Inflammatory macrophage treated with lipopolysaccharide for 4 hours (primary cell): ENCODE measurements around the gene PATZ1.
"Not testable (repeated sequence)": the region's sequence is repeated elsewhere in the genome, so short reads cannot be mapped to it uniquely, and the experiment has no call there.

Experiments
- DNase-seq: peaks from one replicate; pipeline ENCODE4 v3.0.0-alpha.2; 2020

Gene PATZ1

DNA sequence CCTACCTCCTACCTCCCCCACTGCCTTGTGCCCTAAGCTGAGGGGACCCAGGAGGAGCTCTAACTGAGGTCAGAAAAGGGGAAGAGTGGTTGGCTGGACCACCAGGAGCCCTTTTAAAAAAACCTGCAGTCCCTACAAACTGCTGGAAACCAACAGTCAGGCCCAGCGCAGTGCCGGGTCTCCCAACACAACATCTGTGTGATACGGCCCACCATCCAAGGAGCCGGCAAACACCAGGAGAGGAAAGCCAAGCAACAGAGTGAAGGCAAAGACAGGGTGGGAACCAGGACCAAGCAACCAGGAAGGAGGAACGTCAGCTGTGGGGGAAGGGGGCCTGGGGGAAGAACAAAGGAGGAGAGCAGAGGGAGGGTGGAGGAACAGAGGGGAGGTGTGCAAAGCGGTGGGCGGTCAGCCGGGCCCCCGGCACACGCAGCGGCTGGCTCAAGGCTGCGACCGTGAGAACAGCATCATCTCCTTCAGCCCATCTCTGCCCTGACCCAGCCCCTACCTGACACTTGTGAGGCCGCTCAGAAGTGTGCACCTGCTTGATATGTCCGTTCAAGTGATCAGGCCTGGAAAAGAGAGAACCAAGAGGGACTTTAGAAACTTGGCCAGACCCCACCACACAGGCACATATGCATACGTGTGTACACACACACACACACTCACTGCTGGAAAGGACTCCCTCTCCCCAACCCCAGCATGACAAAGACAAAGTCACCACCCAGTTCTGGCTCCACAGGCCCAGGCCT lies 3.6 kb downstream of the PATZ1 start:
- DNase-seq = no peak

DNA sequence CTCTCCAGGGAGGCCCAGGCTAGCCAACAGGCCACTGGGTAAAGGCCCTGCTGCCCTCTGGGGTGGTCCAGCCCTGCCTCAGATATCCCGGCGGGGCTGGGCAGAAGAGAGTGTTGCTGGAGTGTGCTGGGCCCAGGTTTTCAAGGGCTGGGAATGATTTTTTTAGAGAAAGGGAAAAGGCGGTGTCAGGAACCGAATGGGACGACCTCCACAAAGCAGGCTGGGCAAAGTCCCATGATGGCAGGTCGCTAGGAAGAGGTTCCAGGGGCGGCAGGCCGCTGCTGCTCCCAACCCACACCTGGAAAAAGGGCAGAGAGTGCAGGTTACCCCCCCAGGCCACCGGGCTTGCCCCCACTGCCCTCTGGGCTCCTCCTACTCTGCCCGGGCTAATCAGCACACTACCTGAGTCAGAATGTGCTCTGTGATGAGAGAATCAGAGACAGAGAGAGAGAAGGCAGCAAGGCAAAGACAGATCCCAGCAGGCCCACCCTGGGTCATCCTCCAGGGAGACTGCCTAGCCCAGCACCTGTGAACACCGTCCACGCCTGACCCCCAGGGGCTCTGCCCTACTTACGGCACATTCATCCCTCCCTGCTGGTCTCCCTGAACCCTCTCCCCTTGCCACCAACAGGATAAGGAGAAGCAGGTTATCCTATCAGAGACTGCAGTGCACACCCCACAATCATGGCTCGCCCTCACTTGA lies 4.6 kb downstream of the PATZ1 start:
- DNase-seq = no peak

DNA sequence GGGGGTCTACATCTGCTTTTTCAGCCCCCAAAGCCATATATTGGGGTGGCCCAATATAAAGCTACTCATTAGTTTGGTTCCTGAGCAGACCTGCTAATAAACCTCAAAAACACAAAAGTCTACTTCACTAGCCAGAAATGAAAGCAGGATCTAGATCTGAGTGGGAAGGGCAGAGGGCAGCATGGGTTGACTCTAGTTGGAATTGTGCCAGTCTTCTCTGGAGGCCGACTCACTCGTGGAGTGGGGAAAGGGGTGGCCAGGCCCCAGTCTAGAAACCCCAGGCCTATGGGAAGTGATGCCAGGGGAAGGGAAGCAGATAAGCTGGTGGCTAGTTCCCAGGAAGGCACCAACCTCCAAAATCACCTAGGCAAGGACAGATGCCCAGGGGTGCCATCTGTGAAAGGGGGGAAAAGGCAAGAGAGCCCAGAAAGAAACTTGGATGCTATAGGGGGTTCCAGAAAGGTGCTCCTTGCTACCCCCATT lies 5.3 kb downstream of the PATZ1 start:
- peak; percentile 26 for DNase-seq

DNA sequence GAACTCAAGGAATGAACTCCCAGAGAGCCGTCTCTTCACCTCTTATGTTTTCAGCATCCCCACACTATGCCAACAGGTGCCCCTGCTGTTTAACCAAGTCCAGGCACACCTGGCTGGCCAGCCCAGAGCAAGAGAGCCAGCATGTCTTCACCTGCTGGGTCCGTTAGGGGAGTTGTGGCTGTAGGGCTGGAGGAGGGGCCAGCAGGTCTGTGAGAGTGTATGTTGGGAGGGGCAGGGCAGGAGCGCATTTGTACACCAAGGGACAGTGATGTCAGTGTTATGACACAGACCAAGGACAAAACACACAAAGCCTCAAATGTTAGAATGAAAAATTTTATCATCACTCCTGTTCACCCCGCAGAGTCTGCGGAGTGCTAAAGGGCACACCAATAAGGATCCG lies 5.8 kb downstream of the PATZ1 start:
- no peak for DNase-seq

DNA sequence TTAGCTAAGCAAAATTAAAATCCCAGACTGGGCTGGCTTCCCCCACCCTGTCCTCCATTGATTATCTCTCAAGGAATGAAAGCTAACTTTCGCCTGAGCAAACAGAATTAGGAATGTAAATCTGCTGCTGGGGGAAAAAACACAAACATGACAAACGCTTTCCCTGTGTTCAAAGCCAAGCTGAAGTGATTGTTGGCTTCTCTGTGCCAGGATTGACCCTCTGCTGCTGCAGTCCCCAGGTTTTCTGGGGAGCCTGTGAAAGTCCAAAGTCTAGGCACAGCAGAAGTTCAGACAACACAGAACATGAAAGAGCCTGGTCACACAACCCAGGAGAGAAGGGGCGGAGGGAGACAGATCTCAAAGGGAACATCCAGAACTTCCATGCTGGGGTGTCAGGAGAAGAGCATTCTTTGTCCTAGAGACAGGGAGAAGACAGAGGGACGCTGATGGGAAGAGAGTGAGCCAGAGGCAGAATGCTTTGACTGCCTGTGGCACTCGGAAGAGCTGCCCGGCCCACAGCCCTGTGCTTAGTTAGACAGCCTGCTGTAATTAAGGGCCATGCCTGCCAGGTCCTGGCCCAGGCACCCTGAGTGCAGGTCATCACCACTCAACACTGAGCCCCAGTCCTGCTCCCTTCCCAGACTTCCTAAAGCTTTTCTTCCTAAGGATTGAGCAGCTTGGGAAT lies 6.9 kb downstream of the PATZ1 start:
- no peak for DNase-seq

DNA sequence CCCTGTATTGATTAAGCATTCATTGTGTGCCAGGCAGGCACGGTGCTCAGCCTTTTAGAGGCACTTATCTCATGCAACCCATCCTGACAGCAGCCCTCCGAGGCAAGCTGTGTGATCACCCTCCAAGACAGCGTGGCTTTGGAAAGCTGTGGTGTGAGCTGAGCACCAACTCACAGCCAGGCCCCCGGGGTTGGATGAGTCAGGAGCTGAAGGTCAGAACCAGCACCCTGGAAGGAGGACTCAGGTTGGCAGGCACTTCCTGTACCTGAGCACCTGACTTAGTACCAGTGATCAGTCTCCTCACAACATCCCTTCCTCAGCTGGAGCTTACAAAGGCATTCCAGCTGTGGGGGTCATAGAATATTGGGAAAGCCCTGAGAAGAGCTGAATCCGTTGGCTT lies 9.0 kb downstream of the PATZ1 start:
- DNase-seq = no peak

DNA sequence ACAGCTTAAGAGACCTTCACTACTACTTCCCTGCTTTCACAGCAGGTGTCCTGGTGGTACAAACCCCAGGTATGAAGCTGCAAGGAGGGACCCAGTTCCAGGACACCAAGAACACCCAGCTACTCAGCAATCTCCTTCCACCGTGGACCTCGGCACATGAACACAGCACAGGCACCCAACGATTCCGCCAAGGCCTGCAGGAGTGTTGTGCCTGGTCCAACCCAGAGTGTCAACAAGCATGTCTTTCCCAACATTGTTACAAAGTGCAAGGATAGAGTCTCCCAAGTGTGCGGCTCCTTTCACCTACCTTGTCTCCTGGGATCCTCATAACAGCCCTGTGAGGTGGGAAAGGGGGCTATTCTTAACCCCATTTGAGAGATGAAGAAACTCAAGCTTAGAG lies 11.8 kb downstream of the PATZ1 start:
- no peak for DNase-seq

DNA sequence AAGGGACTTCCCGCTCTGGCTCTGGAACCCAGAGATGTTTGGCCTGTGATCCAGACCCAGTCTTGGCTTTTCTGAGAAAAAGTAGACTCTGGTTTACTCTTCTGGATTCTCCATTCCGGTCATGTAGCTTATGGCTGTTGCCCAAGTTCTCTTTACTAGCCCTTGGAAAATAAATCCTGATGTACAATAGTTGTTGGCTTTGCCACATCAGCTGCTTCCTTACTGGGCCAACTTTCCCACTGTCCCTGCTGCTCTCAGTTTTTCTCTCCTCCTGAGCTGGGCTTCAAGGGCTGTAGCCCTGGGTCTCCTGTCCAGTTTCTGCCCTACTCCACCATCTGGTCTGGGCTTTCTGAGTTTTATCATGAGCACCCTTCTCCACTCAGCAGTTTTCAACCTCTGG lies 12.5 kb downstream of the PATZ1 start:
- no peak for DNase-seq

DNA sequence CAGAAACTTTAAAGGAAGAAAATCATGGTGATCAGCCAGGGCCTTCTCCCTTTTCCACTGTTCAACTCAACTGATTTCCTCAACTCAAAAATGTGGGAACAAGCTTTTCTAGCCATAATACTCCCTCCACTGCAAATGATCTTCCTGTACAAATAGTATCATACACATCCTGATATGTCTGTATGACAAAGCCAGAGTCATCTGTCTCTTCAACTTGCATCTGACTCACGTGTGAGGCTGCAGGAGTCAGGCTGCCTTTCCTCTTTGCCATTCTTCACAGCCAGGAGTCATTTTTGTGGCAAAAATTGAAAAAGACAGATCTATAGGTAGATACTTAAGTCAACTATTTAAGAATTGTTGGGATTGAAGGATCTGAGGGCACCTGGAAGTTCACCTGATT lies 13.3 kb downstream of the PATZ1 start:
- DNase-seq = no peak

DNA sequence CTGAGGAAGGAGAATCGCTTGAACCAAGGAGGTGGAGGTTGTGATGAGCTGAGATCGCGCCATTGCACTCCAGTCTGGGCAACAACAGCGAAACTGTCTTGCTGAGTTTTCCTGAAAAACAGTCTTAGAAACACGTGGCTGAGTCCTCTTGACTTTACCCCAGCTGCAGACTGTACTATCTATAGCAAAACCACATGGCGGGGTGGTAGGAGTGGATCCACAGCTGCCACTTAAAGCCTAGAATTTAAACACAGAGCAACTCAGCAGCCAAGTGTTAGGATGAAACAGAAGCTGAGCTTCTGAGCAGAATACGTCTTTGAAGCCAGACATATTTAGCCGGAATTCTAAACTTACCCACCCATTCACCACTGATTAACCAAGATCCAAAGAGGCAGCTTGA lies 14.1 kb downstream of the PATZ1 start:
- no peak for DNase-seq

DNA sequence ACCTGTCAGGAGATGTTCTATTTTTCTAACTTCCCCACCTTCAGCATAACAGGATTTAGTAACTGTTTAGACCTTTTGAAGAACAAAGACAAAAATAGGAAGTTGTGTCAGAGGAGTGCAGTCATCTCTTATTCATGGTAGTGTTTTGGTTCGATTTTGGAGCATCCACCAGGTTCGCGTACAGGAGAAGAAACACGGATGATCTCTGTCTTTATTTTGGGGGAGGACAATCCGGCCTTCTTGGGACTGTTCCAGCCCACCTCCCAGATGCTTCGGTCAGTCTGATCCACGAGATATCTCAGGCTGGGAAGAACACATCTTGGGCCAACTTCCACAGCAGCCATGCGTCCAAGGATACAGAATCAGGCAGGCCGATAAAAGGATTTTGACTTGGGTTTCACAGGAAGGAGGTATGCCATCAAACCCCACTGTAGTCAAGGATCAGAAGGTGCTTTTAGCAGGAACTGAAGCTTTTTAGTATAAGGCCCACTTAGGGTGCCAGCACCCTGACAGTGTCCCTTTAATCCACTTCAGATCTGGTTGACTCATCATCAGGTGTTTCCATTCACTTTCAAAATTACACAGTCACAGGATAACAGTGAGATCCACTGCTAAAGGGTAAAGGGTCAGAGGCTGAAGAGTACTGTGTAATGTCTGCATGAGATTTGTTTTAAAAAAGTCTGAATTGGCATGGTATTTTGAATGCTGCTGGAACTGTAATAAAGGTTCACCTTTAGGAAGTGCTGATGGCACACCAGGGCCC lies 16.5 kb downstream of the PATZ1 start:
- no peak for DNase-seq

DNA sequence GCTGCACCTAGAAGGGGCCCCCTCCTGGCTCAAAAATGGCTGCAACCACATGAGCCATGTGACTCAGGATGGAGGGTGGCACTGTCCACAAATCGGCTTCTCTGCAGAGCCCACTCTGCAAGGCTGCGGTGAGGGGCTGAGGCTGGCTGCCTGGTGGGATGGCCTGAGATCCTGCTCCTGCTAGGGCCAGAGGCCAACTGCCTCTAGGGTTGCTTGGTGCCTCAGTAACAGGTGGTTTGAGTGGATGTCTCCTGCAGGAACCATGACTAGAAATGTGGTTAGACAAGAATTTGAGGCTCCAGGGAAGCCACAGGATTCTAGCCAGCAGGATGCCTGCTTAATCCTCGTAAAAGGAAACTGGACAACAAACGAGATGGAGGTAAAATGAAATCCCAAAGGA lies 17.1 kb downstream of the PATZ1 start:
- no peak for DNase-seq

DNA sequence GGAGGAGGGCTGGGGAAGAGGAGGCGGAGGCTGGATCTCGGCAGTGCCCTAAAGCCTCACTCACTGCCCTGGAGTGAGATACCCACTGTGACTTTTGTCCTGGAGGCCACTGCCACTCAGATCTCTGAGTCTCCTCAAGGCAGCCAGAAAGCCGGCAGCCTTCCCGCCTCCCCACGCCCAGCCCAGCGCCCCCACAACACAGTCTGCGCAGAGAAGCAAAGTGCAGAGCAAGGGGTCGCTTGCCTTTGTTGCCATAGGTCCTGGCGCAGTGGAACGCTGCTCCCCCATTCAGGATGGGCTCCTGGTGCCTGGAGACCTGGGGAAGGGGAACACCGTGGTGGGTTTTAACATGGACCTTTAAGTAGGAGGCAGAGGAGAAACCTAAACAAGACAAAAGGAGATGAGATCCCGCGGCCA lies 17.6 kb downstream of the PATZ1 start:
- no peak for DNase-seq

DNA sequence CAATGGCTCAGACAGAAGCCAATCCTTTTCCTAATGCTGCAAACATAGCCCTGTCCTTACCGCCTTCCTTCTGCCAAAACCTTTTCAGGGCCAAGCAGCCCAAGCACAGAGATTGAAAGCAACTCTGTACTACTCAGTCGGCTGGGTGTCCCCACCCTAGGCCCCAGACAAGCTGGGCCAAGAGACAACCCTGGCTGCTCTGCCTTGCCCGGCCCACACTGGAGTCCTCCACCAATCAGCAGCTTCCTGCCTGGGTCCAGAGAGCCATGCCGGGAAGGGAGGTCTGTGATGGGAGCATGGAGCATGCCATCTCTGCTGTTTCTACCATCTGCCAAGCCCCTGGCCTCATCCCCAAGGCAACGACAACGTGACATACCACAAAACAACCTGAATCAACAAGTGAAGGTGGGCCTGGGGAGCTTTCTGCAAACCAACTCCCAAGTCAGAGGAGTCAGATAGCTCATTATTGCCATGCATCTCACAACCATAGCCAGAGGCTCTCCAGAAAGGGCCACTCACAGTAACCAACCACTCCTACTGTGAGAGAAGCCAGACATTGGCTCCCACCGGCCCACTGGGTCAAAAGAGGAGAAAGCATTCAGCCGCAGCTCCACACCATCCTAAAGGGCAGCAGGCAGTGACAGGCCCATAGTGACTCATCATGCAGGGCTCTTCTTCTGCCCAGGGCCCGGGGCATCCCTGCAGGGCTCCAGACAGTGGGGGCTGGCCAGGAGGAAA lies 18.2 kb downstream of the PATZ1 start:
- no peak for DNase-seq

DNA sequence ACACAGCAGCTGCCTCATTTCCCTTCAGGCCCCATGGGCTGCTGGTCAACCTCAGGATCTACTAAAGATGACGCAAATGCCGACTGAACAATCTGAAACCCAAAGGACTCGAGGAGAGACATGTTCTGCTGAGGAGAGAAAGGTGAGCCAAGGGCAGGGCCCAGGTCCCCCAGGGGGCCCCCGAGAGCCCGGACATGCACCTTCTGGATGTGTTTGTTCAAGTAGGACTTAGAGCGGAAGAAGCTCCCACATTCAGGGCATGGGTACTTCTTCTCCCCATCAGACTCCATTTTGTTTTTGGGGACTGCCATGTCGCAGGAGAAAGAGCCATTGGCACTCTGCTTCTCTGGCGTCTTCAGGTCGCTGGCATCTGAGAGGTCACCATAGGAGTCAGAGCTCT lies 19.3 kb downstream of the PATZ1 start:
- no peak for DNase-seq

DNA sequence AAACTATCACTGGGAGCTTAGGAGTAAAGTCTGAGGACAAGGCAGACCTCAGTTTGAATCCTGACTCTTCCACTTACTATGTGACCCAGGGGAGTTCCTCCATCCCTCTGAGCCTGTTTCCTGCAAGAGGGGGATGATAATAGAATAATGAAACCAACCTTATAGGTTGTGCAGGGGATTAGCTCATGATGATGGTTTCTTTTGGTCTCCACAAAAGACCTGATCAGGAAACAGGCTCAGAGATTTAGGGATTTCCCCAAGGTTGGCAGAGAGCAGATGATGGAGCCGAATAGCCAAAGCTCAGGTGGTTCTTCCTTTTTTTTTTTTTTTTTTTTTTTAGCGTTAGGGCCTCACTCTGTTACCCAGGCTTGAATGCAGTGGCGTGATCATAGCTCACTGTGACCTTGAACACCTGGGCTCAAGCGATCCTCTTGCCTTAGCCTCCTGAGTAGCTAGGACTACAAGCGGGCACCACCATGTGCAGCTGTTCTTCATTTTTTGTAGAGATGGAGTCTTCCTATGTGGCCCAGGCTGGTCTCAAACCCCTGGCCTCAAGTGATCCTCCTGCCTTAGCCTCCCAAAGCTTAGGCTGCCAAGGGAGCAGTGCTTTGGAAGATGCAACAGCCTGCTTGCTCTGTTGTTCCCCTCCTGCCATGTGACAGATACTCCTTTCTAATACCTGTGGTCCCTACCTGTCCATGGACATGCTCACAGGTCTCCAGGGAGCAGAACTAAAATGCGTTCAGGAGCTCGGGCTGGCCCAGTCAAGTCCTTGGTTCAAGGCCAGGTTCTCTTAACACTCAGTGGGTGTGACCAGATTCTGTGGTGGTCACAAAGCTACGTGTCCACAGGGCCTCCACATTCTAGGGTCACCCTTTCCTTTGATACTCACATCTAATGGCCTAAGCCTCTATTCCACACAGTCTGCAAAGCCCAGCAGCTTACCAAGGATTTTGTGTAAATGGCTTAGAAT lies 22.3 kb downstream of the PATZ1 start:
- DNase-seq = no peak

DNA sequence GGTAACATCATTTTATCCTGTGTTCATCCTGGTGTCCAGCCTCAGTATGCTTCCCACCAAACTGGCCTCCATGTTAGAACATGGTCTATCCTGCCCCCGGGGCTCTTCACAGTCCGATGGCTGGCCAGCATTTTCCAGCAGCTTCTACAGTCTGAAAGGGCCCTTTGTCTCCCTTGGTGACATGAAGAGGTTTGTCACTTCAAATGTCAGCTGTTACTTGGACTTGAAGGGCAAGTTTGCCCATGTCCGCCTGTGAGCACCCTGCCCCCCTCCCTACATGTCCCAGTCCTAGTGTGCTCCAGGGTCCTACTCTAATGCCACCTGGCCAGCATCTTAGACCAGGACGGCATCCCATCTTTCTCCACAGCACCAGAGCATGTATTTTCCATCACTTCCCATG lies 24.7 kb downstream of the PATZ1 start:
- DNase-seq = no peak

DNA sequence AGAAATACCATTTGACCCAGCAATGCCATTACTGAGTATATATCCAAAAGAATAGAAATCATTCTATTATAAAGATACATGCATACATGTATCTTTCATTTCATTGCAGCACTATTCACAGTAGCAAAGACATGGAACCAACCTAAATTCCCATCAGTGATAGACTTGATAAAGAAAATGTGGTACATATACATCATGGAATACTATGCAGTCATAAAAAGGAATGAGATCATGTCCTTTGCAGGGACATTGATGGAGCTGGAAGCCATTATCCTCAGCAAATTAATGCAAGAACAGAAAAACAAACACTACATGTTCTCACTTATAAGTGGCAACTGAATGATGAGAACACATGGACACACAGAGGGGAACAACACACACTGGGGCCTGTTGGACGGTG lies 31.9 kb downstream of the PATZ1 start:
- not testable (repeated sequence) for DNase-seq

DNA sequence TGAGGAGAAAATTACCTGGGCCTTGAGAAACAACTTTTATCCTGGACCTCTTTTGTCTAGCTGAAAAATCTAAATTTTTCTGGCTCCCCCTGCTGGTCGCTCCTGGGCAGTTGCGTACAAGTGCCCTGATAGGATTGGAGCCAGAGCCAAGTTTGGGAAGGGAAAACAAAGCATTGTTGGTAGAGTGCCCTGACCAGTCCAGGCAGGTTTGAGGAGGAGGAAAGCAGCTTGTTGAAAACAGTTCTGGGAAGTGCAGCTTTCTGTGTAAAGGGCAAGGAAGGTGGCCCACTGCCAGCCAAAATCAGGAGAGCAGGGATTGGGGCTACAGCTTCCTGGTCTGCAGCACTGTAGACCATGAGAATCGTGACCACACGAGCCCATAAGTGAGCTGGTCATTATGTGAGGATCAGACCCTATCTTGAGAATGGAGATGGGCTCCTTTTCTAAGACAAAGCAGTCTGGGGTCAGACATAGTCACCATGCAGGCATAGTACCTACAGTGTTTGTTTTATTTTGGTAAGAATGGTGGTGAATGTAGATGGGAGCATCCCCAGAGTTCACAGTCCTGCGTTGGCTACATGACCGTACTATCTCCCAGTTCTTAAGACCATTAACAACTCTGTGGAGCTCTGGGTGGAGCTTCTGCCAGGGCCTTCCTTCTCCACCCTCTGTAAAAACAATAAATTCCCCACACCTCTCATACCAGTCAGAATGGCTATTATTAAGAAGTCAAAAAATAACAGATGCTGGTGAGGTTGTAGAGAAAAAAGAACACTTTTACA lies 32.6 kb downstream of the PATZ1 start:
- DNase-seq = peak; percentile 56

DNA sequence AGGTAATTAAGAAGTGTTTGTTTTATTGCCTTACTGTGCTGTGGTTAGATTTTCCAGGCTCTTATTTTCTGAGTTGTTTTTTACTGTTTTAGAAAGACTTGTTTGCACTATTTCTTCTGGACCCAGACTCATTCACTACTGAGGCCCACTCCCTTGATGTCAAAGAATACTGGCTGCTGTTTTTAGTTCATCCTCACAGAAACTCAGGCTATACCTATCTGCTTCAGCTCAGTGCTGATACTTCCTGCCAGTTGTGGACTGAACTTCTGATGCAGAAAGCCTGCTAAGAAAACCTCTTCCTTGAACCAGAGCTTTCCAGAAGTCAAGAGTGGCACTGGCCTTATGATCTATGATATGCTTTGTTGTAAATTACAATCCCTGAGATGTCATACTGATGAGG lies 38.0 kb downstream of the PATZ1 start:
- DNase-seq = no peak
